Glutamatergic neuron (in vitro differentiated cells): ENCODE measurements around the gene PDCD1. TPM values are rescaled to one million over a fixed set of nuclear protein-coding genes. Genes with fewer than 3 reads are reported as not detected.

Experiments used
- DNase-seq: peaks from one replicate; pipeline ENCODE4 v3.0.0; 2022
- H3K27ac Mint-ChIP-seq: one replicate; pipeline ENCODE4 v1.8.0; 2020; ENCODE audit warnings: mild to moderate bottlenecking, mixed read lengths, inconsistent platforms; ENCODE audit not compliant: unreplicated experiment
- H3K27me3 Mint-ChIP-seq: one replicate; pipeline ENCODE4 v1.8.0; 2020; ENCODE audit warnings: mild to moderate bottlenecking, moderate library complexity, mixed read lengths, inconsistent platforms; ENCODE audit not compliant: unreplicated experiment
- H3K36me3 Mint-ChIP-seq: one replicate; pipeline ENCODE4 v1.8.0; 2020; ENCODE audit warnings: mild to moderate bottlenecking, mixed read lengths, inconsistent platforms; ENCODE audit not compliant: unreplicated experiment
- H3K4me1 Mint-ChIP-seq: one replicate; pipeline ENCODE4 v1.8.0; 2020; ENCODE audit warnings: mild to moderate bottlenecking, low read depth, mixed read lengths, inconsistent platforms; ENCODE audit not compliant: unreplicated experiment
- H3K4me3 Mint-ChIP-seq: one replicate; pipeline ENCODE4 v1.8.0; 2020; ENCODE audit warnings: mild to moderate bottlenecking, mixed read lengths, inconsistent platforms; ENCODE audit not compliant: unreplicated experiment
- H3K9me3 Mint-ChIP-seq: one replicate; pipeline ENCODE4 v1.8.0; 2020; ENCODE audit warnings: mild to moderate bottlenecking, moderate library complexity, mixed read lengths, inconsistent platforms; ENCODE audit not compliant: unreplicated experiment
- total RNA-seq: library from RNA; stranded (reverse); fragmentation: NEBNext Ultra II Directional; extraction: Animal tissue kit (Norgen Biotek cat#: 25700); gene quantifications from one replicate; pipeline ENCODE4 v1.2.1, GENCODE V29; 2021; ENCODE audit not compliant: unreplicated experiment
- TF ChIP-seq, protein P1 (sequence below): fragments of 200-600 bp; sonication (generic); IDR thresholded peaks from one replicate; pipeline ENCODE4 v1.5.0; 2021; ENCODE audit not compliant: partially characterized antibody, unreplicated experiment

Gene PDCD1
- total RNA-seq, 1 donor from 2014 or later, result not detected

DNA sequence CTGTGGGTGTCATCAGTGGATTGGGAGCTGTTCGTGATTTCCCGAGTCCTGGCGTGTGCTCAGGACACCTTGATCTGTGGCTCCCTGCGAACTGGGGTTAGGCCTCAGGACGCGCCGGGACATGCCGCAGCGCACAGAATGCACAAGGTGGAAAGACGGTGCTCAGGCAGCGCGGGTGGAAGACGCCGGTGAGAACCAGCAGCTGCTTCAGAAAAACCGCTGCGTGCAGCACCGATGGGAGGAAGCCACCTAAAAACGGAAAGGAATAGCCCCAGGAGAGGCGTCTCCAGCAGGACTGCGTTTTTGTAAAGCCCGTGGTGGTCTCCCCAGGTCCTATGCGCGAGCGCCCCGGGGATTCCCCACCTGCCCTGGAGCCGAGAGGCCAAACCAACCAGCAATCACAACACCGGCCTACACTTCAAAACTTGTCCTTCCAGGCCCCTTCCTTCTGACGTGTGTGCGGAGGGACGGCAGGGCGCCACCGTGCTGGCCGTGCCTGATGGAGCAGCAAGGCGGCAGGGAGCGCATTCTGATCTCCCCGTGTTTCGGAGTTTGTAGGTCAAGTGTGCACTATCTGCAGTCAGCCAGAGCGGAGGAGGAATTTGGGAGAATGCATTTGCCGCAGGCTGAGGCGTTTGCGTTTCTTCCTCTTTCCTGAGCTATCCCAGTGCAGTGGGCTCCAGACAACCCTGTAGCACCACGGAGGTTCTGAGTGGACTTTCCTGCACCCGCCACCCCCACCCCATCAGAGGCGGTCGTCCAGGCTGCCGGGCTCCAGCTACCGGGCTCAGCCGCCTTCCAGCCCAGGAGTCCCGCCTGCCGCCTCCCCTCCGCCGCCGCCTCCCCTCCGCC is 43.0 kb upstream of the PDCD1 start:
- TF ChIP-seq, protein P1, sequence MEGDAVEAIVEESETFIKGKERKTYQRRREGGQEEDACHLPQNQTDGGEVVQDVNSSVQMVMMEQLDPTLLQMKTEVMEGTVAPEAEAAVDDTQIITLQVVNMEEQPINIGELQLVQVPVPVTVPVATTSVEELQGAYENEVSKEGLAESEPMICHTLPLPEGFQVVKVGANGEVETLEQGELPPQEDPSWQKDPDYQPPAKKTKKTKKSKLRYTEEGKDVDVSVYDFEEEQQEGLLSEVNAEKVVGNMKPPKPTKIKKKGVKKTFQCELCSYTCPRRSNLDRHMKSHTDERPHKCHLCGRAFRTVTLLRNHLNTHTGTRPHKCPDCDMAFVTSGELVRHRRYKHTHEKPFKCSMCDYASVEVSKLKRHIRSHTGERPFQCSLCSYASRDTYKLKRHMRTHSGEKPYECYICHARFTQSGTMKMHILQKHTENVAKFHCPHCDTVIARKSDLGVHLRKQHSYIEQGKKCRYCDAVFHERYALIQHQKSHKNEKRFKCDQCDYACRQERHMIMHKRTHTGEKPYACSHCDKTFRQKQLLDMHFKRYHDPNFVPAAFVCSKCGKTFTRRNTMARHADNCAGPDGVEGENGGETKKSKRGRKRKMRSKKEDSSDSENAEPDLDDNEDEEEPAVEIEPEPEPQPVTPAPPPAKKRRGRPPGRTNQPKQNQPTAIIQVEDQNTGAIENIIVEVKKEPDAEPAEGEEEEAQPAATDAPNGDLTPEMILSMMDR, result no peak
- Mint-ChIP-seq H3K4me3 (peak overlapping the region; percentile 88), H3K4me1 (peaks cover 17% of the 10 kb centered on the region), H3K36me3 (no peaks in the 10 kb centered on the region), H3K9me3 (peaks cover 2% of the 10 kb centered on the region), H3K27ac (no peak overlapping the region), H3K27me3 (peaks cover 3% of the 10 kb centered on the region)
- DNase-seq, result no peak

DNA sequence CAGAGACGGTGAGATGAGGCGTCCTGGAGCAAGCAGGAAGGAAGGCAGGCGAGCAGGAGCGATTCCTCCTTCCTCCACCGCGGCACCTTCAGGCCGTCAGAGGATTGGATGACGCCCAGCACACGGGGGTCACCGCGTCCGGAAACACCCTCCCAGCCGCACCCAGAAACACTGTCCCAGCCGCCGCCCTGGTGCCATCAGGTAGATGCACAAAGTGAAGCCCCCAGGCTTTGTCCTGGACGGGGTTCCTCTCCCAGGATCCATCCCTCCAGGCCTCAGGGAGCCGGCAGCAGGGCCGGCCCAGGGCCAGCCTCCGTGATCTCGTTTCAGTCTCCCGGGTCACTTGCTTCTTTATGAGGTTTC is 42.3 kb upstream of the PDCD1 start:
- Mint-ChIP-seq H3K4me3 (peak overlapping the region; percentile 88), H3K9me3 (peaks cover 2% of the 10 kb centered on the region), H3K36me3 (no peaks in the 10 kb centered on the region), H3K27ac (no peak overlapping the region), H3K4me1 (peaks cover 17% of the 10 kb centered on the region), H3K27me3 (peaks cover 3% of the 10 kb centered on the region)
- TF ChIP-seq, protein P1, result no peak
- DNase-seq, result no peak

DNA sequence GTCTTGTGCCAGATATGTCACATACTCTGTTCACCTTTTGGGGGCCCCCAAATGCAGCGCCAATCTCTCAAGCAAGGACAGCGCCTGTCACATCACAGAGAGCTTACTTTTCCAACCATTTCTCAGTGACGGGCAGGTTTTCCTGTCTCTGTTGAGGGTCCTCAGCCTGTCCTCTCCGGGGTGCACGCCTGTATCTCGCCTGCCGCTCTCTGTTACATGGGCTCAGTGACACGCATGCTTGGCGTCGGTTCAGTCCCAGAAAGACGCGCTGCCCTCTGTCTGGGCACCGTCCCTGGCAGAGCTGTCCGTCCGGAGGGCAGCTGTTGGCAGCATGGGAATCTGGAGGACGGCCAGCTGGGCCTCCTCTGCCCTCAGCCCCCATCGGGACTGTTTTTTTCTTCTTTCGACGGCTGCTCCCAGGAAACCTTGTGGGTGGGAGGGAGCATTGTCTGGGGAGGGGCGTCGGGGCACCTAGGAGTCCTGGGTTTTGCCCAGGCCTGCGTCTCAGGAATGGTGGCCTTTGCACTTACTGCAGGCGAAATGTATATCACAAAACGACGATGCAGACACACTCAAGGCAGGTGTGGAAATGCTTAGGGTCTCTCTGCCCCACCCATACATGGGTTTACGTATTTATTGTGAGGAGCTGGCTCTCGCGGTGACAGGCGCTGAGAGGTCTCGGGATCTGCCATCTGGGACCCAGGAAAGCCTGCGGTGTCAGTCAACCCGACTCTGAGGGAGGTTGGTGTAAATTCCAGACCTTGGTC is 41.7 kb upstream of the PDCD1 start:
- Mint-ChIP-seq H3K4me3 (peak overlapping the region; percentile 34), H3K36me3 (no peaks in the 10 kb centered on the region), H3K9me3 (peaks cover 2% of the 10 kb centered on the region), H3K27ac (no peak overlapping the region), H3K27me3 (peaks cover 4% of the 10 kb centered on the region), H3K4me1 (peaks cover 17% of the 10 kb centered on the region)
- TF ChIP-seq, protein P1, result no peak
- DNase-seq, result no peak

DNA sequence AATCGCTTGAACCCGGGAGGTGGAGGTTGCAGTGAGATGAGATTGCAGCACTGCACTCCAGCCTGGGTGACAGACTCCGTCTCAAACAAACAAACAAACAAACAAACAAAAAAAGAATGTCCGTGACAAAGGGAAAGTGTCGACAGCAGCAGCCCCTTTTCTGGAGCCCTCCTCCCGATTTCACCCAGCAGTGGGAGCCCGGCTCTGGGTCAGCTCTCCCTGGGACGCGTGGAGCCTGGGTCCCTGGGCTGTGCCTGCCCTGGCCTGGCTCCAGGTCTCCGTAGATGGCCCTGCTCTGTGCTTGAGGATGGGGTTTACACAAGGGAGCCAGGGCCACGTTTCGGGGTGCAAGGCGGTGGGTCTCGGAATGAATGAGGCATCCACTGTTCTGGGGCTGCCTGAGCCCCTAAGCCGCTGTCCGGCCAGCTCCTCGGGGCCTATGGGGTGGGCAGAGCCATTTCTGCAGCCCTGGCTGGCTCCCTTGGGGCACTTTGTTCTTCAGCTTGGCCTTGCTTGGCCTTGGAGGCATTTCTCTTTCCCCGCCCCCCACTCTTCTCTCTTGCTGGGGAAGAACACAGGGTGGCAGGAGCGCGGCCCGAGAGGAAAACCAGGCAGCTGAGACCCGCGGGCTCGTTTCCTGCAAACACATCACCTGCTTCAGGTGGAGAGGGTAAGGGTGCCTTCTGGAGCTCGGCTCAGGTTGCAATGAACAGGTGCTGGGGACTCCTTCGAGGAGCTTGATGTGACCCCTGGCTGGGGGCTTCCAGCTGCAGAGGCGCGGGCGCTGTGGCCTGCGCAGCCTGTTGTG is 40.0 kb upstream of the PDCD1 start:
- Mint-ChIP-seq H3K9me3 (peaks cover 2% of the 10 kb centered on the region), H3K27me3 (peaks cover 4% of the 10 kb centered on the region), H3K4me3 (no peak overlapping the region), H3K4me1 (peaks cover 17% of the 10 kb centered on the region), H3K27ac (no peak overlapping the region), H3K36me3 (no peaks in the 10 kb centered on the region)
- DNase-seq, result no peak
- TF ChIP-seq, protein P1, result no peak
